SKM-1 treated with dmso at 0.1 percent for 144 hours (cell line): ENCODE results near the gene MREG.
"Not testable (repeated sequence)": the region's sequence is repeated elsewhere in the genome, so short reads cannot be mapped to it uniquely, and the experiment has no call there.

Source experiments
- DNase-seq: peaks from one replicate; lab custom pipeline; 2025; ENCODE audit not compliant: unreplicated experiment; lab: John Stamatoyannopoulos, UW

The MREG gene

DNA sequence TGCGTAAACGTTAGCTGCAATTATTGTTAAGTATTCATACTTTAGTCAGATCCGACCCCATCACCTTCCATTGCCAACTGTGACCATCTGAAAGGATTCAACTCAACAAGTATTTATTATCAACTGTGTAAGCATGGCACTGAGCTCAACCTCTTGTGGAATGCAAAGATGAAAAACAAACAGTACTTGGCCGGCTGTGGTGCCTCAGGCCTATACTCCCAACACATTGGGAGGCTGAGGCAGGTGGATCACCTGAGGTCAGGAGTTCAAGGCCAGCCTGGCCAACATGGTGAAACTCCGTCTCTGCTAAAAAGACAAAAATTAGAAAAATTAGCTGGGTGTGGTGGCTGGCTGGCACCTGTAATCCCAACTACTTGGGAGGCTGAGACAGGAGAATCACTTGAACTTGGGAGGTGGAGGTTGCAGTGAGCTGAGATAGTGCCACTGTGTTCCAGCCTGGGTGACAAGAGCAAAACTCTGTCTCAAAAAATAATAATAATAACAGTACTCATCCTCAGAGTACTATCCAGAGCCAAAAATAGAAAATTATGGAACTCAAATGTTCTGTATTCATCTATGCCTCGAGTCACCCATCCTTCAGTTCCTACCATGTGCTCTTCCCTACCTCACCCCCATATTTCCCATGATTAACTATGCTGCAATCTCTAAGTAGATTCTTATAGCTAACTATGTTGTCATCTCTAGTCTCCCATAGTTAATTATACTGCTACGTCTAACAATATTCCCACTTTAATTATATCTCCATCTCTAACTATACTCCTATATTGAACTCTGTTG is 8.6 kb upstream of the MREG start:
- DNase-seq = no peak

DNA sequence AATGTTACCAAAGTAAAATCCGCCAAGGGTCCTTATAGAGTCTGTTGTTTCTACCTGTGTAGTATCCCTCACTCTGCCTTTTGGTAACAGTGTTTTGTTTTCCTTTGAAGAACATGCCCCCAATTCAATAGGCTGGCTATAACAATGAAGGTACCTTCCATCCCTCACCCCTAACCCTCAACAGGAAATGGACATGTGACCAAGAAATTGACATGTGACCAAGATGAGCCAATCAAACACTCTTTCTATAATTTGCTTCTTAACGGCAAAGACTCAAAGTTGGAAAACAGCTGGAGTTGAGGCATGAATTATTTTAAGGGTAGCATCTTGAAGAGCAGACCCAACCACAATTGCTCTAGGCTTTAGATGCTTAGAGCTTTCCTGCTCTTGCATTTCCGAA is 5.4 kb upstream of the MREG start:
- DNase-seq = no peak

DNA sequence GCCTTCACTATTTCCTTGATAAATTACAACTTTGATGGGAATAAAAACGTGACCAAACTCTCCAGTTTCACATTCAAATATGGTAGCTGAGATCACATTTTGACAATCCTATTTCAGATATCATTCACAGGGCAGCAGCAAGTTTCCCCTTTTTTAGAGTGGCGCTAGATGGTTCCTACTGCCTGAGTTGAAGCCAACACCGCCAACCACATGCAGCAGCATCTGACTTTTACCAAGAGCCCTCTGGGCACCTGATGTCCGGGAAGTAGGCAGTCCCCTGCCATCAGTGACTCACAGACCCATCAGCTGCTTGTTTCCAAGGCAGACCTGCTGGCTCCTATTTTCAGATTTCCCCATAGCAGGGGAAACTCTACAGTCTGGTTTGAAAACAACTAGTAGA is 4.0 kb upstream of the MREG start:
- DNase-seq = no peak

DNA sequence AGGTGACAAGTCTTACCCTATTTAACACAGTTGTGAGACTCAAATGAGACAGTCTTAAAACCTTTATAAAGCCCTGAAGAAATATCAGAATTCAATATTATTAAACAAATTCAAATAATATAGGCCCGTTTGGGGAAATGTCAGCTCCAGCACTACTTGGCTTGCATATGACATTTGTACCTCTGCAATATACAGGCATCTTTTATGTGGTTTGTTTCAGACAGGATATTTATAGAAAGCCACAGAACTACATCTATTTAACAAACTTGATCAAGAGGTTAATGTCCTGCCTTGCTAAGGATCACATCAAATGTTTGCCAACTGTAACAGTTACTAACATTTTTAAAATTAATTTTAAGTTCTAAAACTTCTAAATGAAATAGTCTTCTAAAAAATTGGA is 3.2 kb upstream of the MREG start:
- no peak for DNase-seq

DNA sequence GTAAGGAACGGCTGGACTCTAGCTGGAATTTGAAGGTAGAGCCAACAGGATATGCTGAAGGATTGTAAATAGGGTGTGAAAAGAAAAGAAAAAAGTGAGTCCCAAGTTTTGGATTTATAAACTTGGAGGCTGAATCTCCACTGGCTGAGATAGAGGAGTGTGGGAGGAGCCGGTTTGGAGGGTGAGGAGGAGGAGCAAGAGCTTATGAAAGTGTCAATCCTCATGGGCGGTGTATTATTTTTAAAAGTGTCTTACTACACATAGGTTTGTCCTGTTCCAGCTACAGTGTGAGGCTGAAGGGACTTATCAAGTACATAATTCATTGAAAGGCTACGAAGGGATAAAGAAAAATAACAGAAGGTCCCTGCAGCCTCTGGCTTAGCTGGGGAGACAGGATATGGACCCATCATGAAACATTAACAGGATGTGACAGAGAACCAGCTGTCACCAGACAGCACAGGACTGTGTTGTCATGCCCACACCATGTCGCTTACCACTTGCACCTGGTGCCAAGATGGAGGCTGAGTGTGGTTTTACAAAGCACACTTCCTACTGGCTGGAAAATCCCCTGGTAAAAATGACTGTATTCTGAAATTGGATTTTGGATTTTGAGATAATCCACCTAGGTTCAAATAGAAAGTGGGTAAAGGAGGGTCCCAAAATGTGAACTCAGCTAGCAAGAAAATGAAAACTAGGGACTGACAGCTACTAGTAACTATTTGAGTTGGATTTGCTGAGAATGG is 2.5 kb upstream of the MREG start:
- no peak for DNase-seq

DNA sequence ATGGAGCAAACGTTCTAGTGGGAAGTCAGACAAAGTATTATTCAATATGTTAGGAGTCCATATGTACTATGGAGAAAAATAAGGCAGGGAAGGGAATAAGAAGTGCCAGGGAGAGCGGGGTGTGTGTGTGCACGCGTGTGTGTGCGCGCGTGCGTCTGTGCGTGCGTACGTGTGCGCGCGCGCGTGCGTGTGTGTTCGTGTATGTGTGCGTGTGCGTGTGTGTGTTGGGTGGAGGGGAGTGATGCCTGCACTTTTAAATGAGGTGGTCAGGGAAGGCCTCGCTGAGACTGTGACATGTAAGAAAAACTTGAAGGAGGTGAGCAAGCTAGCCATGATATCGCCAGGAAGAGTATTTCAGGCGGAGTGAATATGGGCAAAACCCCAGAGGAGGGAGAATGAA is 1.6 kb upstream of the MREG start:
- no peak for DNase-seq

DNA sequence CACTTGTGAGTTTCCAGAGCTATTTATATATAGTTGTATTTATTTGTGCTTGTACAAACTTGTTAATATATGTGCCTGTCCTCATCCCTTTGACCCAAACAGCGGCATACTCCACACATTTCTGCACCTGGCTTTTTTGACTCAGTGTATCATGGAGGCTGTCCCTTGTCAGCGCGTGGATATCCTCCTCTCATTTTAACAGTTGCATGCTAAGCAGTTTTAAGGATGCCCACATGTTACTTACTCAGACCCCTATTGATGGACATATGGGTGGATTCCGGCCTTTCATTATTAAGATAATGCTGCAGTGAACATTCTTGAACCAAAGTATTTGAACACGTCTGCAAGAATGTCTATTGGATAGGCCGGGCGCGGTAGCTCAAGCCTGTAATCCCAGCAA is 655 bp upstream of the MREG start:
- no peak for DNase-seq

DNA sequence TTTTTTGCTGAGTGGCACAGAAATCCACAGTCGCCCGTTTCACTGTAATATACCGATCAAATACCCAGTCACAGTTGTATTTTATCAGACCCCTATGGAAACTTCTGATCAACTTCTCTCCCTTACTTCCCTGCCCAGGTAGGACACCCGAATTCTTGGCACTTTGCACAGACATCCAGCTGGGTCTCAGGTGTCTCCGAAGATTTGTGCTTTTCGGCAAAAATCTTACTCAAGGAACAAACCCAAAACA is 596 bp downstream of the MREG start:
- DNase-seq = no peak

DNA sequence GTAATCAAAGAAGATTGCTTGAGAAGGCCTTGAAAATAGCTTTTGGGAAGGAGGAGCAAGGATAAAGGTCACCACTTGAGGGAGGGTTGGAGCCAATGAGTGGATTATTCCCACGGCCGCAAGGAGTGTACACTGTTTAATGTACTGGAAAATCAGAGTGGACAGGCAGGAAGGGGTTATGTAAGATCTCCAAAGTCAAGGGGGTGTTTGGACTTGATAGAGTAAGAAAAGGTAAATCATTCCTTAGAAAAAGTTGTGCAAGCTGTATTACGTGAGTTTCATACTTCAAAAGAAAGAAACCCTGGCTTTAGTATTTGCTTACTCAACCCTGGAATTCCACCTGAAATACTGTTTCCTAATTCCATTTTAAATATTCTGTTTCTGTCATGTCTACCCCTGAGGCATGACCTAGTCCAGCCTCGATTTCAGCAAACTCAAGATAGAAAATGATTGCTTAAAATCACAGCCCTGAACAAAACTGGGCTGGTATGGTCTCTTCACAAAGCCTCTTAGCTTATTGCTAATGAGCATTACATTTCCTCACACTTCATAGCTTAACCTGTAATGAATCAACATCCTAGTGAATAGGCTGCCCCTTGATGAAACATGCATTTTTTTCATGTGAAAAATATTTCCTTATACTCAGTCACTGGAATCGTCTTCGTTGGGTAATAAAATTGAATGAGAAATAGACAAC is 1.1 kb downstream of the MREG start:
- DNase-seq = no peak

DNA sequence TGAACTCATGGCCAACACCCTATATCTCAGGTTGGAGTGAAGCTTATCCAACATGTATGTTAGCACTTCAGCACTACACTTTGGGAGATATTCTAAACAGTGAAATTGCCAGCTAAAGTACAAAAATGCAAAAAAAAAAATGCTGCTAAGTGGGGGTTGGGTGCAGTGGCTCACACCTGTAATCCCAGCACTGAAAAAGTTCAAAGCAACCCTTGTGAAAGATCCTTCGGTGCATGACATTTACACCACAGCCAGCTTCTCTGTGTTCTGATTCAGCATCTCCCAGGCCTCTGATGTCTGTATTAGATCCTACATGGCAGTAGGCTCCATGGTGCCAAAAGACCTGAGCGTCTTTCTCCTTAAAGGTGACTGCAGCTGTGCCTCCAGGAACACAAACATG is 4.1 kb downstream of the MREG start:
- not testable (repeated sequence) for DNase-seq

DNA sequence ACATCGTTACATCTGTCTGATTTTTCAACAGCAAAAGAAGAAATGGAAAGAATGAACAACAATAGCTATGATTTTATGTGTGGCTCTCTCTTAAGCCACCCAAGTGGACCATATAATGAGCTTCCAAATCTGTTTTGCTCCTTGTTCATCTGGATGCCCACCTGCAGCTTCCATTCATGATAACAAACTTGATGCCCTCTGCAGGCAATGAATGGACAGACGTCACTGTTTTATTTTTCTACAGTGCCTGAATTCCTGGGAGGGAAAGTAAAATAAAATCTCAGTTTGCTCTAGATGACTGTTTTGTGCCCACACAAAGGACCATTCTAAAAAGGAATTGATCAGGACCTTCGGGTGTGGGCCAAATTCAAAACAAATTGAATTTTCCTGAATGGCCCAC is 5.0 kb downstream of the MREG start:
- no peak for DNase-seq

DNA sequence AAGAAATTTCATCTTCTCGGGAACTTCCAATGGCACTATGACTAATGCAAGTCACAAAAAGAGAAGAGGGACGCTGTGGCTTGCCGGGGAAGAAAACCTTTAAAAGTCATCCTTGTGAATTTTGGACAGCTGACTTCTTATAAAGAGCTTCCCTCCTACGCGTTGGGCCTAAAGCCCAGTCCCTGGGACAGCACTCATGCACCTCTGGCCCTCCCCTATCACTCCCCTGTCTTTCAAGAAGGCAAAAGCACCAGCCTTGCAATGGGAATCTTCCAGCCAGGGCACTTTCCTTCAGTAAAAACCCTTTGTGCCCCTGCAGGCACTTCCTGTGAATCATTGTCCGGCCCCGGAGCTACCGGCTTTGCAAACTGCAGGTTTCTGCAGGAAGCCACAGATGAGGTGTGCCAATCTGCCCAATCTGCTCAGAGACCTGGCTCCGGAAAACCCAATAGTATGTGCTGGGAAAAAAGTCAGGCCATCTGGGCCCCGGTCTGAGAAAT is 7.1 kb downstream of the MREG start:
- no peak for DNase-seq

DNA sequence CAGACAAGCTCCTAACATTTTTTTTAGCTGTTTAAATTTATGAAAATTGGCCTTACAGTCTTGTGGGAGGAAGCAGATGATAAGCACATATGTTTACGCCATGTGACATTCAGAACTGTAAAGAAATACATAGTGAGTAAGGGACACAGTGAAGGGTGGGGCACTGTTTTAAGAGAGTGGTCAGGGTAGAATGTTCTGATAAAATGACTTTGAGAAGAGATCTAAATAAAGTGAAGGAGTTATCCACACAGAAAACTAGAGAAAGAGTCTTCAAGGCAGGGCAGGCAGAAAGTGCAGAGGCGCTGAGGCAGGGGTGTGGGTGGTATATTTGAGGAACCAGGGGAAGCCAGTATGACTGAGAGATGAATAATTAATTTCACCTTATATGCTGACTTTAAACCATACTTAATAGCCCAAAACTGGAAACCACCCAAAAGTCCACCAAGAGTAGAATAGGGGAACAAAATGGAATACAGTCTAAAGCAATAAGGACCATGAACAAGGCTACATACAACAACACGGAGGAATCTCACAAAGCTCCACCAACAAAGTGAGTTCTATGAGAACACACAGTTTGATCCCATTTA is 8.6 kb downstream of the MREG start:
- DNase-seq = no peak

DNA sequence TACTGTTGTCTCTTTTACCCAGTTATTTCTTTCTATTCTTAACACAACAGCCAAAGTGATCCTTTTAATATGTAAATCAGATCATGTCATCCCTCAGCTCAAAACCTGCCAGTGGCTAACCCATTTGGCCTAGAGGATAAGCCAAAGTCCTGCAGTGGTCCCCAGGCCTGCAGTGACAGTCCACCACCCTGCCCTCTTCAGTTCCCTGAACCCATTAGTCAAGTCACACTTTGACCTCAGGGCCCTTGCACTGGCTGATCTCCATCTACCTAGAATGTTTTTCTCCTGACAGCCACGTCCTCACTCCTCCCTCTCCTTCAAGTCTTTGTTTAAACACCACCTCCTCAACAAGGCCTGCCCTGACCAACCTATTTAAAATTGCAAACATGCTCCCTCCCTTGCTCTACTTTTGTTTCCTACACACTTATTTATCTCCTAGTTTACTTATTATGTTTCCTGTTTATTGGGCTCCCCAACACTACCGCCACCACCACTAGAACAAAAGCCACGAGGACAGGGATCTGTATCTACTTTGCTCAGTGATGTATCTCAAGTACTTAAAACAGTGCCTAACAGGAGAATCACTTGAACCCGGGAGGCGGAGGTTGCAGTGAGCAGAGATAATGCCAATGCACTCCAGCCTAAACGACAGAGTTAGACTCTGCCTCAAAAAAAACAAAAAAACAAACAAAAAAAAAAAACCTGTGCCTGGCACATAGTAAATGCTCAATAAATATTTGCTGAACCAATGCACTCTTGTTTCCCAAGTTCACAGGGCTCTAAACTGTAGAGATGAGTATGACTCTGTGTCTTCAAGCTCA is 9.3 kb downstream of the MREG start:
- DNase-seq = no peak

DNA sequence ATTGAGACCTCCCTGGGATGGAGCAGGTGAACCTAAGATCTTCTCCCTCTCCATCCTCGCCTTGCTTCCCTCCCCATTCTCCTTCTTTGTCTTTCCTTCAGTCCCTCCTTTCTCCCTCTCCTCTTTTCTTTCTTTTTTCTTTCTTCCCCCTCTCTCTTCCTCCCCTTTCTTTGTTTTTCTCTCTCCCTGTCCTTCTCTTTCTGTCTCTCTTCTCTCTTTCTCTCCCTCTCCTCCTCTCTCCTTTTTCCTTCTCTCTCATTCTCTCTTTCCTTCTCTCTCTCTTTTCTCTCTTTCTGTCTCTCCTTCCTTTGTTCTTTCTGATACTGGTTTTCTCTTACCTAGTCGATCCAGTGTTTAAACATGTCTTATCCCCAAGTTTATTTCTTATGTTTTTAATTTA is 10.7 kb downstream of the MREG start:
- DNase-seq = no peak

DNA sequence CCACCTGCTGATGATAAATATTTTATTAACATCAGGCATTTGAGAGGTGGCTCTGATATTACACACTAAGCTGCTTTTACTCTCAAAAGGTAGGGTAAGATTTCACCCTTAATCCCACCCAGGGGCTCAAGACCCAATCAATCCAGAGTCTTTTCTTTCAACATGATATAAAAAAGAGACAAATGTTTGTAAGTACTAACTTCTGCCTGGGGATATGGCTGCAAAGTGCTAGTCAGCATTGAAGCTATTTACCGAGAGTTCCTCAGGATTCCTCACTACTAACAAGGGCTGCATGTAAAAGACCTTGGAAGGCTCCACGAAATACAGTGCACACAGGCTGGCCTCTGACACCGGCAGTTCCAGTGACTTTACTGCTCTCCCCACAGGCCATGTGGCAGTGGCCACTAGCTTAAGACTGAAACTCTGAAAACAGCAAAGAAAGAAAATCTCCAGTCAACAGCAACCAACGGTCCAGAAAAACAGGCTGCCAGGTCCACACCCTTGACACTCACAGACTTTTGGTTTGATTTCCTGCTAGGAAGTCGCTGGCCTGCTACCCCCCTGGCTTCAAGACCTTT is 11.2 kb downstream of the MREG start:
- no peak for DNase-seq

DNA sequence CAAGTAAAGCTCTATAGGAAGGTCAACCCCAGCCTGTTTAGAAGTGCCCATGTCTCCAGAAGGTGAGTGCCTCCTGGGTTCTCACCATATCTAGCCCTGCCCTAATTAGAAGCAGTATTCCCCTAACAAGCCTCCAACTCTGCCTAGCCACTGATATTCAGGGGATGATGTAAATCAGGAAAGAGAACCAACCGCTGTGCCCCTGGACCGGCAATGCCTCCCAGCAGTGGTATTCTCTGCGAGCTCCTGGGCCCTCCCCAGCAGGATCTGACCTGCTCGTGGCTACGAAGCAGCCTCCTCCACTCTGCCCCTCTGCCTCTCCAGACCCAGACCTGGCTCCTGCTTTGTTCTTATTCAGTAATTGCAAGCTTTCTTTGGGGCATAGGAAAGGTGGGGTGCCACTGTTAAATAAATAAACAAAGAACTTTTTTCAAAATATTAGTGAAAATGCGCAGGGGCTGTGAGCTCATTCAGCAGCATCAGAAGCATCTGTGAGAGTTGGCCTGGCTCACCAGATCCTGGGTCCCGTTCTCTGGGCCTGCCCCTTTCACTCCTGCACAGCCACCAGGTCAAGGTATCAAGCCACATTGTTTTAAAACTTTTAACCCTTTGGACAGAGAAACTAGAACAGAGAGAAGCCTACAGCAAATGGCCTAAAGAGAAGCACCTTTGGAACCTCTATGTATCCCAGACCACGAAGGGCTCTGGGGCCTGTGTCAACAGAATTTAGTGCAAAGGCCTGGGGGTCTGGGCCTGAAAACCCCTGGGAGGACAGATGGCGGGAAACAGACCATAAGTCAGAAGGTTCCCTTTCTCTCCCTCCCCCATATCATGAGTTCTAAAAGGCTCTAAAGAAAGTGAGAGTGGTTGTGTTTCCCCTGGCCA is 11.9 kb downstream of the MREG start:
- DNase-seq = no peak

DNA sequence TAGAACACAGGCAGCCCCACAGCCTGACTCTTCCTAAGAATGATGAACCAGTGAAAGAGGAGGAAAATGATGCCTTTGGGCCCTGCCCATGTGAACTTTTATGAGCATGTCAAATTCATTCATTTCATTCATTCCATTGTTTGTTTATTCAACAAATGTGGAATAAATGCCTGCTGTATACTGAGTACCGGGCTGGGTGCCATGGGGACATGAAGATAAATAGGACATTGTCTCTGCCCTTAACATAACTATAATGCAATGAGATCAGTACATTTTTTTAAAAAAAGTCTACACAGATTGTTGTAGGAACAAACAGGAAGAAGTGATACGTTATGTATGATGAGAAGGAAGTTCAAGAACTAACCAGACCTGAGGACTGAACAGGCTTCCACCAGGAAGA is 14.7 kb downstream of the MREG start:
- DNase-seq = no peak

DNA sequence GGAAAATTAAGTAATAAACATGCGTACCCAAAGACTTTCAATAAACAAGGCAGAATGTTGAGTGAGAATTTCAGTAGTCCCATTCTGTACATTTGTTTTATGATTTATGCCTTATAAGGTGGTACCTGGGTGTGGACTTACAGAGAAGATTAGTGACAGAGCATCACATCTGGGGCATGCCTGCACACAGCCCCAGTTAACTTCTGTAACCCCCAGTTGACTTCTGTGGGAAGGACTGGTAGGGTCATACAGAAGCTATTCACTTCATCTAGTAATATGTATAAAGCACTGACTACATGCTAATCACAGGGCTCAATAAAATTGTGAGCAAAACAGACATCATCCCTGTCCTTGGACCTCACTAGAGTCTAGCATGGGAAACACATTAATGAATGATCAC is 16.1 kb downstream of the MREG start:
- DNase-seq = no peak

DNA sequence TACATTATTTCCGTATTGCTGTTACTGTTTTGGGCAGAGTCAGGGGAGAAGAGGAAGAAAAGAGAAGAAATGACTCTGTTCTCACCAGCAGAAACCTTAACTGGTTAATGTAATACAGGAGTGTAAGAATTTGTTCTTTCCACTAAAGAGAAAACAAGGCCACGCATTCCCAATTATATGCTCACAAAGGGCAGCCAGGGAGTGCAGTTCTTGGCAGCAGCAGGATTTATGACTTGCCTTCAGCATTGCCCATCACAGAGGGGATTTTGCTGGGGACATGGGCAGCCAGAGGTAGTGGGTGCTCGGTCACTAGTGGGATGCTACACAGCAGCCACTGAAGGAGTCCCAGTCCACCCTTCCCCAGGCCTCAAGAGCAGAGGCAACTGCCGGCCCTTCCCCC is 18.4 kb downstream of the MREG start:
- no peak for DNase-seq
